GM21381 (cell line): ENCODE data around the gene ONECUT2.
"Not testable (repeated sequence)": the region's sequence is repeated elsewhere in the genome, so short reads cannot be mapped to it uniquely, and the experiment has no call there.

Source experiments
- ATAC-seq: cut with Tn5 transposase; IDR thresholded peaks from one replicate; pipeline ENCODE4 v1.9.1; 2021; ENCODE audit warnings: mild to moderate bottlenecking, moderate library complexity; ENCODE audit not compliant: unreplicated experiment

Gene ONECUT2

GRCh38 chr18:57434536-57435494 is at the start of gene ONECUT2:
Gene ONECUT2, plus strand, starts transcription at chr18:57435374. Its CDS starts 343 bp downstream, at chr18:57435717.
- peak; percentile 96 for ATAC-seq

- ATAC-seq, result no peak
These were observed 45.9 kb upstream of the ONECUT2 start for GRCh38 chr18:57389271-57389670.

- ATAC-seq, result no peak
These were observed 45.1 kb upstream of the ONECUT2 start for GRCh38 chr18:57390044-57390443.

DNA sequence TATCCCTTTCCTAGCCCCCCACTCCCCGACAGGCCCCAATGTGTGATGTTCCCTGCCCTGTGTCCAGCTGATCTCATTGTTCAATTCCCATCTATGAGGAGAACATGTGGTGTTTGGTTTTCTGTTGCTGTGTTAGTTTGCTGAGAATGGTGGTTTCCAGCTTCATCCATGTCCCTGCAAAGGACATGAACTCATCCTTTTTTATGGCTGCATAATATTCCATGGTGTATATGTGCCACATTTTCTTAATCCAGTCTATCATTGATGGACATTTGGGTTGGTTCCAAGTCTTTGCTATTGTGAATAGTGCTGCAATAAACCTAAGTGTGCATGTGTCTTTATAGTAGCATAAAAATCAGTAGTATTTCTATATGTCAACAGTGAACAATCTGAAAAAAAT is 40.4 kb upstream of the ONECUT2 start:
- not testable (repeated sequence) for ATAC-seq

- not testable (repeated sequence) for ATAC-seq
These were observed 38.3 kb upstream of the ONECUT2 start for GRCh38 chr18:57396831-57397230.

DNA sequence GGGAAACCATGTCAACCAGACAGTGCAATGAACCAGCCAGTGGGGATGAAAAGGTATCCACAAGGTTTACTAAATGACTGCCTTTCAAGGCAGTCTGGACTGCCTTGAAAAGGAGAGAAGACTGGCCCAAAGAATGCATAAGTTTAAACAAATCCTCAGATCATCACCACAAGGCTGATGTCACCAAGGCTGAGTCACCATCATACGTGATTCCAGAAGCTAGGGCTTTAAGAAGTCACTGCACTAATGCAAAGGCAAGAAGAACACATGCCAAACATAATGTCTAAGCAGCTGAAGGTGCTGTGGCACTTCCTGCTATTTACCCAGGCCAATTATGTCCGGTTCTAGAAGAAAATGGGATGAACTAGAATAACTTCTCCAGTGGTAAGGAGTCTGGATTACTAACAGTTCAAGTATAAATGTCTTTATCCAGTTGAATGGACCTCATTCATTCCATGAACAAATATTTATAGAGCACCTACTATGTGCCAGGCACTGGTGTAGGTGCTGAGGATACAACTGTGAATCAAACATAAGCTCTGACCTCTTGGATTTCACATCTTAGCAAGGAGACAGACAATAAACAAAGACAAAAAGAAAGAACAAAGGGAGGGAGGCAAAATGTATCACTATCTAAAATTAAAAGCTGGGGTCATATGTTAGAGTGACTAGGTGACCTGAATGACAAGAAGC is 37.6 kb upstream of the ONECUT2 start:
- no peak for ATAC-seq

GRCh38 chr18:57404345-57404744 is 30.8 kb upstream of the ONECUT2 start:
- no peak for ATAC-seq

- no peak for ATAC-seq
These were observed 25.5 kb upstream of the ONECUT2 start for GRCh38 chr18:57409650-57410049.

DNA sequence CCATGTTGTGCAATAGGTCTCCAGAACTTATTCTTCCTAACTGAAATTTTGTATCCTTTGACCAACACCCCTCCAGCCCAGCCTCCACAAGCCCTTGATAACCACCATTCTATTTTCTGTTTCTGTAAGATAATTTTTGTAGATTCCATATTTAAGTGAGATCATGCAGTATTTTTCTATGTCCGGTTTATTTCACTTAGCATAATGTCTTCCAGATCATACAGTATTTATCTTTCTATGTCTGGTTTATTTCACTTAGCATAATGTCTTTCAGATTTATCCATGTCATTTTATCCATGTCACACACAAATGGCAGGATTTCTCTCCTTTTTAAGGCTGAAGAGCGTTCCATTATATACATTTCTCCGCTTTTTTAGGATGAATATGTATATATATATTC is 24.4 kb upstream of the ONECUT2 start:
- ATAC-seq, result no peak

DNA sequence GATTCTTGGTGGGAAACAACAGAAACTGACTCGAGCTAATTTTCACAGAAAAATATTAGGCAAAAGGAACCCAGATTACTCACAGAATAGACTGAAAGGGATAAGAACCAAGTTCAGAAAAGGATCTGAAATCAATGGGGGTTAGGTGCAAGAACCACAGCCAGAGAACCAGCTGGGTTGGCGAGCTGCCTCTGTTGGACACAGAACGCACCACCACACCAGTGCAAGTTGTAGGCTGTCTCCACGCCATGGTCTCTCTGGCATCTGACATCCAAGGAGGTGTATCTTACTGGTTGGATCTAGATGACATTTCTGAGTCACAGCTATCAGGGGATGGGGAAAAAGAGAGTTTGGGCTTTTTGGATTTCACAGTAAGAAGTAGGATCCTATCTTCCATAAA is 18.6 kb upstream of the ONECUT2 start:
- no peak for ATAC-seq

- ATAC-seq, result no peak
These were observed 12.8 kb upstream of the ONECUT2 start for GRCh38 chr18:57422313-57422872.

- no peak for ATAC-seq
These were observed 11.4 kb upstream of the ONECUT2 start for GRCh38 chr18:57423821-57424220.

- no peak for ATAC-seq
These were observed 10.1 kb upstream of the ONECUT2 start for GRCh38 chr18:57425096-57425495.

- ATAC-seq, result no peak
These were observed 9.0 kb upstream of the ONECUT2 start for GRCh38 chr18:57426187-57426586.

DNA sequence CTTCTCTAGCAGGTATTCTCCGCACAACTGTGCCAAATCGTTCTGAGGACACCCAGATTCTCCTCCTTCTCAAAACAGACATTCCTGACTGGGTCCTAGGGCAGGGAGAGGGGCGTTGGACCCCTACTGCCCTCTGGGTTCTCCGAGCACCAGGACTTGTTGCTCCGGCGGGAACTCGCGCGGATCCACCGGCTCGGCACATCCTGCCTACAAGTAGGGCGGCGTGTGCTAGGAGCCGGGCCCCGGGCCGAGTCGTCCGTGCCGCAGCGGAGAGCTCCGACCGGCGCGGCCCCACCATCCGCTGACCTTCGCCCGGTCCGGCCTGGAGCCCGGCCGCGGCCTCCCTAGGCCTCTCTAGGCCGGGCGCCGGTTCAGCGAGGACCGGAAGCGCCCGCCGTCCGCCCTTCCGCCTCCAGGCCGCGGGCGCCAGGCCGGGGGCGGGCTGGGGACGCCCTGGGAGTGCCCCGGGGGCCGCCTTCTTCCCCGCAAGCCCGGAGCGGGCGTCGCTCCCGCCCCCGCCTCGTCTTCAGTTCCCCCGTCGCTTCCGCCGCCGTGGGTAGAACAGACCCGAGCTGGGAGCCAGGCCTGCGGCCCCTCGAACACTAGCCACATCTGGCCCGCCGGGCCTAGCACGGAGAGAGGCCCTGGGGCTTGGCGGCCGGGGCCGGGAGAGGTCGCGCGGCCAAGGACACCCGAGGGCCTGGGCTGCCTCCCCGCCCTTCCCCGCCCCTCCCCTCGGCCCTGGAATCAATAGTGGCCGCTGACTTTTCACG is 7.6 kb upstream of the ONECUT2 start:
- no peak for ATAC-seq

DNA sequence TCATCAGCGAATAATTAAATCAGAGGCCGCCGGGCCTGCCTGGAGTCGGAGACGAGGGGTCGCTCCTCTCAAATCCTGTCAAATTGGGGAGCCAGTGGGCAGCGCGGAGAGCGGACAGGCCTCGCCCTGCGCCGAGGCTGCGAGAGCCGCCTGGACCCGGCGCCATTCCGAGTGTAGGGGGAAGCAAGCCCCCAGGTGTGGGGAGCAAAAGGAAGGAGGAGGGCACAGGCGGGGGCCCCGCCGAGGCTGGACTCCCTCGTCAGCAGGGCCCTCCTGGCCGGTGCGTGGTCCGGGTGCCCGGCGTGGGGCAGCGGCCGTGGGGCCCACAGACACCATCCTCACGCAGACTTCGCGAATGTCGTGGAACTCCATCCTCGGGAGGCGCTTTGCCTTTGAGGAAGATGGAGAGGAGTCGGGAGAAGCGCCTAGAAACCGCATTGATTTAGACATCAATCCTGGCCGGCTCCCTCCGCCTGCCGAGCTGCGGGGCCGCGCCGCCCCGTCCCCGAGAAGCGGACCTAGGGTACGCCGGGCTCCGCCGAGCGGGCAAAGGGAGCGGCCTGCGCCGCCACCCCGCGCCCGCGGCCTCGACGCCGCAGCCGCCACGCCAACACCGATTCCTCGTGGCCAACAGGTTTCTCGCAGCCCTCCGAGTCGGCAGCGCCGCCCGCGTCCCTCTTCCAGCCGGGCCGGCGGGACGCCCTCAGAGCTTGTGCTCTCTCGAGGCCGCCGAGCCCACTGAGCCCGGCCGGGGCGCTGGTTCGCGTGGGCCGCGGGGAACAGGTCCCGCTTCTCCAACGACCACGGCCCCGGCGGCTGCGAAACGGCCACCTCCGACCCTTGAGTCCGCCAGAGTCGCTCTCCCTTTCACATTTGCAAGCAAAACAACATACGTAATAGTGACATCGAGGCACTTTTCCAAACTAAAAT is 6.7 kb upstream of the ONECUT2 start:
- no peak for ATAC-seq

DNA sequence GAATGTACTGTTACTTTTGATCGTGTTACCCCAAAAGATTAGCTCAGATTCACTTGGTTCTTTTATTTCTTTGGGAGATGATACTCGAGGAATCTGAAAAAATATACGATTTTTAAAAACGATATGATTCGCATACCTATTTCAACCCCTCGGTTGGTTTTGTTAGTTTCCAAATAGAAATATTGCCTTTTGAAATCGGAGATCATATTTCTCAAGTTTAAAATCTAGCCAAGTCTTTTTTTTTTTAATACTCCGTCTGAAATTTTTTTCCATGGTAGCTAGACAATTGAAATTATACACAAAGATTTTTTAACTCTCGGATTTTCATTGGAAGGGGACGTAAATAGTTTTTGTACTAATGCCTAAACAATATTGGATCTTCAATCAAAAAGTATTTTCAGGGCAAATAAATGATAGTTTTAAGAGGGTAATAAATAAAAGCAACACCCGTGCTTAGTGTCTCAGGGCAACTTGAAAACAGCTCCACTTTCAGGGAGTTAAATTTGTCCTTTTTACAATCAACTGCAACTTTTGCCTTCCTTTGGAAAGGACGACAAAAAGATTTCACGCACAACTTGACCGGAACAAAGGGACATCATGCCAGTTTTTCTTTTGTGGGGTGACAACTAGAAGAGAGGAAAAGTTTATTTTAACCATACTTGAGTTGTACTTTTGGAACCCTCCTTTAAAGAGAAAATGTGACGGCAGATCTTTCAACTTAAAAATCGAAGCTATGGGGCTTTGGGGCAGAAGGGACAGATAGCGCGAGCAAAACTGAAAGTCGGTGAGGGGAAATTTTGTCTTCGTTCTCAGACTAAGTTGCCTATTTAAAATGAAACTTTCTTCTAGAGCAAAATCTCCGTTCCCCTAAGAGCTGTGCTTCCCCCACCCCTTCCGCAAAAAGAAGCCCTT is 5.8 kb upstream of the ONECUT2 start:
- ATAC-seq, result no peak

- no peak for ATAC-seq
These were observed 4.8 kb upstream of the ONECUT2 start for GRCh38 chr18:57430079-57431001.
